D721Med (cell line): ENCODE results near the gene SORCS1.

Experiments
- DNase-seq: peaks from one replicate; pipeline ENCODE4 v3.0.0; 2011; ENCODE audit warnings: low spot score; ENCODE audit not compliant: insufficient read length
- FAIRE-seq: peaks from 2 replicates; lab custom pipeline; 2011; peaks lifted over from hg19 to GRCh38; lab: Jason Lieb, UNC
- TF ChIP-seq, protein P1 (sequence below): IDR thresholded peaks from 2 replicates; pipeline ENCODE4 v1.5.1; 2012; ENCODE audit warnings: mild to moderate bottlenecking, control low read depth; ENCODE audit not compliant: insufficient read depth; ENCODE audit errors: missing control alignments

SORCS1 gene

GRCh38 chr10:106716381-106716780, 448.1 kb downstream of the SORCS1 start:
- DNase-seq (no peak), FAIRE-seq (no peak)
- TF ChIP-seq, protein P1, sequence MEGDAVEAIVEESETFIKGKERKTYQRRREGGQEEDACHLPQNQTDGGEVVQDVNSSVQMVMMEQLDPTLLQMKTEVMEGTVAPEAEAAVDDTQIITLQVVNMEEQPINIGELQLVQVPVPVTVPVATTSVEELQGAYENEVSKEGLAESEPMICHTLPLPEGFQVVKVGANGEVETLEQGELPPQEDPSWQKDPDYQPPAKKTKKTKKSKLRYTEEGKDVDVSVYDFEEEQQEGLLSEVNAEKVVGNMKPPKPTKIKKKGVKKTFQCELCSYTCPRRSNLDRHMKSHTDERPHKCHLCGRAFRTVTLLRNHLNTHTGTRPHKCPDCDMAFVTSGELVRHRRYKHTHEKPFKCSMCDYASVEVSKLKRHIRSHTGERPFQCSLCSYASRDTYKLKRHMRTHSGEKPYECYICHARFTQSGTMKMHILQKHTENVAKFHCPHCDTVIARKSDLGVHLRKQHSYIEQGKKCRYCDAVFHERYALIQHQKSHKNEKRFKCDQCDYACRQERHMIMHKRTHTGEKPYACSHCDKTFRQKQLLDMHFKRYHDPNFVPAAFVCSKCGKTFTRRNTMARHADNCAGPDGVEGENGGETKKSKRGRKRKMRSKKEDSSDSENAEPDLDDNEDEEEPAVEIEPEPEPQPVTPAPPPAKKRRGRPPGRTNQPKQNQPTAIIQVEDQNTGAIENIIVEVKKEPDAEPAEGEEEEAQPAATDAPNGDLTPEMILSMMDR, result no peak

- FAIRE-seq, result no peak
- TF ChIP-seq, protein P1, result no peak
- DNase-seq, result no peak
Measured at GRCh38 chr10:106714734-106715555, 449.6 kb downstream of the SORCS1 start.

DNA sequence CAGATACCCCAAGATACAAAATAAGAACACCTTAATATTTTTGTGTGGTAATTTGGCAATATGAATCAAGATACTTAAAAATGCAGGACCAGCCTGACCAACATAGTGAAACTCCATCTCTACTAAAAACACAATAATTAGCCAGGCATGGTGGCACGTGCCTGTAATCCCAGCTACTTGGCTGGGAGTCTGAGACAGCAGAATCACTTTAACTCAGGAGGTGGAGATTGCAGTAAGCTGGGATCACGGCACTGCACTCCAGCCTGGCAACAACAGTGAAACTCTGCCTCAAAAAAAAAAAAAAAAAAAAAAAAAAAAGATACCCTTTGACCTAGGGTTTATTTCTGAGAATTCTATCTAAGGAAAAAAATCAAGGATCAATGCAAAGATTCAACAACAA, 450.7 kb downstream of the SORCS1 start:
- DNase-seq, result no peak
- no peak for FAIRE-seq
- TF ChIP-seq, protein P1, result no peak

- TF ChIP-seq, protein P1, result no peak
- no peak for DNase-seq
- FAIRE-seq, result no peak
Measured at GRCh38 chr10:106712988-106713387, 451.5 kb downstream of the SORCS1 start.

- TF ChIP-seq, protein P1, result peak; percentile 56
- FAIRE-seq (no peak), DNase-seq (no peak)
Measured at GRCh38 chr10:106711313-106711906, 453.1 kb downstream of the SORCS1 start.

DNA sequence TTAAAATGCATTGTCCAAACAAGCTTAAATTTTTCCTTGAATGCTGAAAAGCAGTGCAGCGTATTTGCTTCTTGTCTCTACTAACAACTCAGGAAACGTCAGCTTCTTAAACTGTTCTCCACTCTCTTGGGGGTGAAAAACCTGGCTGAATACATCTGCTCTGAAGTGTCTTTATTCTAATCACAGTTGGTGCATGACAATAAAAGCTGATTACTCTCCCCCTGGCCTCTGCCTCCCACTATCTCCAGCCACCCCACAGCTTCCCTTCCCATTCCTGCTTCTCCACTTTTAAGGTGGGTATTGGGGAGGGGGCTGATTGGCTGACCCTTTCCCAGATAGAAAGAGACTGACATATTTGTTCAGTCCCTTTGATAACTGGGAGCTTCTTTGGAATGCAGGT, 456.0 kb downstream of the SORCS1 start:
- TF ChIP-seq, protein P1, result no peak
- DNase-seq (no peak), FAIRE-seq (no peak)

- TF ChIP-seq, protein P1, result no peak
- FAIRE-seq, result no peak
- no peak for DNase-seq
Measured at GRCh38 chr10:106707657-106708056, 456.8 kb downstream of the SORCS1 start.
